Aorta (tissue), 5 donors: ENCODE data around the gene MTHFD1L. TPM values are rescaled to one million over a fixed set of nuclear protein-coding genes. Genes with fewer than 3 reads are reported as not detected.

Experiments used
- ATAC-seq: fragments of 200-7000 bp; cut with Tn5 transposase; one replicate; pipeline ENCODE4 v1.9.1; 2022; ENCODE audit warnings: moderate library complexity; ENCODE audit not compliant: low FRiP score
- DNase-seq, 2 donors: peaks; one replicate each; pipeline ENCODE4 v3.0.0-alpha.2; 2020
- H3K27ac ChIP-seq, 2 donors: one replicate each; pipeline ENCODE4 v1.5.1; 2013; ENCODE audit warnings: low read length in 2 of 2, mild to moderate bottlenecking in 2 of 2, moderate library complexity in 2 of 2, control low read depth in 1 of 2, inconsistent platforms in 1 of 2, low read depth in 1 of 2
- H3K27me3 ChIP-seq, 2 donors: one replicate each; pipeline ENCODE4 v1.6.1; 2013; ENCODE audit warnings: control low read depth in 1 of 2, low read length in 1 of 2, mild to moderate bottlenecking in 1 of 2, moderate library complexity in 1 of 2; ENCODE audit not compliant: insufficient read depth in 2 of 2, control insufficient read depth in 1 of 2
- H3K36me3 ChIP-seq, 2 donors: one replicate each; pipeline ENCODE4 v1.6.1; 2013; ENCODE audit warnings: control low read depth in 1 of 2, low read length in 1 of 2, mild to moderate bottlenecking in 1 of 2; ENCODE audit not compliant: insufficient read depth in 2 of 2, control insufficient read depth in 1 of 2
- H3K4me1 ChIP-seq, 2 donors: one replicate each; pipeline ENCODE4 v1.6.1; 2013; ENCODE audit warnings: low read length in 2 of 2, control low read depth in 1 of 2, mild to moderate bottlenecking in 1 of 2, moderate library complexity in 1 of 2; ENCODE audit not compliant: insufficient read depth in 2 of 2, control insufficient read depth in 1 of 2
- H3K4me3 ChIP-seq, 2 donors: one replicate each; pipeline ENCODE4 v1.5.1; 2013; ENCODE audit warnings: low read length in 2 of 2, control low read depth in 1 of 2, mild to moderate bottlenecking in 1 of 2
- H3K9me3 ChIP-seq: one replicate; pipeline ENCODE4 v1.6.1; 2013; ENCODE audit warnings: mild to moderate bottlenecking, low read length; ENCODE audit not compliant: control insufficient read depth
- WGBS, 2 donors: extraction: QIAGEN DNeasy Blood & Tissue Kit; methylation state at CpG; one replicate each; pipeline ENCODE4 v1.1.7; 2013; 5-methylcytosine and 5-hydroxymethylcytosine counted together
- intact Hi-C, 2 donors: fragments of 100-400 bp; cut with DNase I; formaldehyde crosslinking; loops; one replicate each; pipeline versions ENCODE4 v1.14.2 to v1.15.0; 2022
- polyA plus RNA-seq, 2 donors: library from polyadenylated mRNA; stranded (reverse); fragments of 200-250 nt; gene quantifications; one replicate each; pipeline ENCODE4 v1.2.3, GENCODE V29; 2013
- total RNA-seq, 2 donors: library from RNA; stranded (reverse); fragmentation: NEBNext Ultra II Directional; extraction: Animal tissue kit (Norgen Biotek cat#: 25700); gene quantifications; one replicate each; pipeline ENCODE4 v1.2.1, GENCODE V29; 2021
- donor health status: healthy with polysubstance abuse.
- donor health status: Bipolar disorder and iron deficiency.
- donor health status: DM: no; HTN: no; CAD: no.
- donor health status: DM: no; HTN: no; CAD: no.
- donor health status: DM: yes; HTN: yes; CAD: no.

The MTHFD1L gene
- total and polyA plus RNA-seq, 4 donors, result 20.4 to 65.8 (median 55.7) TPM

- H3K4me1 ChIP-seq, result no peaks in the 10 kb centered on the region
- intact Hi-C loops, result no loop called here
- WGBS, 2 donors, result 69 to 75% methylated on average over 12 of the region's 12 CpGs
- H3K36me3 ChIP-seq, result no peaks in the 10 kb centered on the region
- no peaks in the 10 kb centered on the region for H3K9me3 ChIP-seq
- ATAC-seq (no peak), DNase-seq (no peak)
- no peaks in the 10 kb centered on the region for H3K27me3 ChIP-seq
- H3K4me3 ChIP-seq, result no peak overlapping the region
- no peak overlapping the region for H3K27ac ChIP-seq
These were observed 198.5 kb downstream of the MTHFD1L start for GRCh38 chr6:151063842-151064647.

DNA sequence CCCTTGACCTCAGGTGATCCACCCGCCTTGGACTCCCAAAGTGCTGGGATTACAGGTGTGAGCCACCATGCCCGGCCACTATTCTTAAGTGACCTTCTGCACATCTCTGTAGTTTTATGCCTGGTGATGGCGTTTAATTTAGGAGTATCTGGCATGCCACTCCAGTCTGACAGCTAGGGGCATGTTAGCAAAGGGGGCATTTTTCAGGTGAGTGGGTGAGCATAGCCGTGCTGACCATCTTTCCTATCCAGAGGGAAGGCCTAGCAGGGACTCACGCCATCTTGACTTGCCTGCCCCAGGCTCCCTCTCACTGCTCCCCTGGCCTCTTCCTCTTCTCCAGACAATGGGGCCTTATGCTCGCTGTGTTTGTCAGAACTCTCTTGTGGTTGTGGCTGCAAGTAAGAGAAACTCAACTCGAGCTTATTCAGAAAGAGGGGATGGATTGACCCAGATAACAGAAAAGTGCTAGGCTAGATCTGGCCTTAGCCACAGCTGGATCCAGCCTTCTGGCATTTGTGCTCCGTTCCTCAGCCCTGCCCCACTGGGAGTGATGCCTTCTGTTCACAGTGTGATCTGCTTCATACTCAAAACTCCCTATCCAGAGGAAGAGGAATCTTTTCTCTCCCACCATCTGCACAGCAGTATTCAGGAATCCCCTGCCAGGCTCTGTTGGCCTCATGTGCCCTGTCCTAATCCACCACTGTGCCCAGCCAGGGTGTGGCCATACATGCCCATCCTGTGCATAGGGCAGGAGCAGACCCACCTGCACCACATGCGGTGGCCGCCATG is 199.7 kb downstream of the MTHFD1L start:
- Histone ChIP-seq H3K27me3 (no peaks in the 10 kb centered on the region), H3K27ac (no peak overlapping the region), H3K4me1 (no peaks in the 10 kb centered on the region), H3K36me3 (no peaks in the 10 kb centered on the region), H3K9me3 (no peaks in the 10 kb centered on the region), H3K4me3 (no peak overlapping the region)
- ATAC-seq (no peak), DNase-seq (no peak)
- WGBS, 2 donors, result 89% methylated on average over 10 of the region's 10 CpGs
- intact Hi-C loops, result no loop called here

GRCh38 chr6:151067684-151068596 is 202.4 kb downstream of the MTHFD1L start:
- DNase-seq, result peak; percentile 72 to 85
- 9 to 10% methylated on average over 14 of the region's 14 CpGs for WGBS, 2 donors
- peak; percentile 72 for ATAC-seq
- Histone ChIP-seq H3K27ac (peak overlapping the region; percentile 7 to 95), H3K27me3 (no peaks in the 10 kb centered on the region), H3K9me3 (no peaks in the 10 kb centered on the region), H3K4me1 (peaks cover 0 to 2% of the 10 kb centered on the region in 2 donors), H3K36me3 (no peaks in the 10 kb centered on the region), H3K4me3 (no peak overlapping the region)
- intact Hi-C loops, result no loop called here

DNA sequence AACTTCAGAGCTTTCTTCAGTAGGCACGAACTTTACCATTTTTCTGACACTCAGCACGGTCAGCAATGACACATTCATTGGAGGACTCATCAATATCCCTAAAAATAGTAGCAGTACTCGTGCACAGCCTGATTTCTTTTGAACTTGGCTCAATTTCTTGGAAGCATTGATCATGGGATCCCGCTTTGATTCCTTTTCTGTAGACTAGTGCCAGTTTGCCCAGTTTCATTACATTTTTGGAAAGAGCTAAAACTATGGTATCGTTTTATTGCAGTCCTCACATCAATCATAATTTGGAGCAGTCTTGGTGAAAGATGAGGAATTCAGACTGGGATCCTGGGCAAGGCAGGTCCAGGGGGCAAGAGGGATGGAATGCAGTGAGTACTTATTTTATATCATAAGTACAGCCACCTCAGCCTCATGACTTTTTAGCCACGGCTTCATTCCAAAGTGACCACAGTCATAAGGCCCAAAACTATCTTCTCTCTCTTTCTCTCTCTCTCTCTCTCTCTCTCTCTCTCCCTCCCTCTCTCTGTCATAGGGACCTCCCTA is 203.3 kb downstream of the MTHFD1L start:
- Histone ChIP-seq H3K36me3 (no peaks in the 10 kb centered on the region), H3K4me1 (peaks cover 0 to 2% of the 10 kb centered on the region in 2 donors), H3K27ac (peak overlapping the region in 1 of 2 donors; percentile 7), H3K9me3 (no peaks in the 10 kb centered on the region), H3K27me3 (no peaks in the 10 kb centered on the region), H3K4me3 (no peak overlapping the region)
- DNase-seq (no peak), ATAC-seq (no peak)
- 32 to 50% methylated on average over 6 of the region's 6 CpGs for WGBS, 2 donors
- intact Hi-C loops, result no loop called here

DNA sequence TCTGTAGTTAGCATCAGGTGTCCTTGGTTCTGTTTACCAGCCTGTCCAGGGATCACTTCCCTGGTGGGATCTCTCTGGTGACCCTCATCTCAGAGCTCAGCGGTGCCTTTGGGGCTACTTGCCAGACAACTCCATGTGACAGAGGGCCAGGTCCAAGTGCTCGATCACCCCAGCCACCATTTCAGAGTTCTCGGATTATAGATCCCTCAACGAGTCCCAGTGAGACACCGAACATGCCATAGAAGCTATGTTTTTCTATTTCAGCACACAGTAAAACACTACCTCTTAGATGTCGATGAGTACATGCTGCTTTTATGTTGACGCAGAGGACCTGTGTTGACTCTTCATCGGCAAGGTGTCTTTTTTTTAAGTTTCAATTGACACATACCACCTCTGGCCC is 204.1 kb downstream of the MTHFD1L start:
- Histone ChIP-seq H3K4me3 (no peak overlapping the region), H3K27ac (peak overlapping the region in 1 of 2 donors; percentile 17), H3K4me1 (peaks cover 0 to 2% of the 10 kb centered on the region in 2 donors), H3K9me3 (no peaks in the 10 kb centered on the region), H3K36me3 (no peaks in the 10 kb centered on the region), H3K27me3 (no peaks in the 10 kb centered on the region)
- DNase-seq (no peak), ATAC-seq (no peak)
- WGBS, 2 donors, result 90 to 93% methylated on average over 8 of the region's 8 CpGs
- intact Hi-C loops, result no loop called here

DNA sequence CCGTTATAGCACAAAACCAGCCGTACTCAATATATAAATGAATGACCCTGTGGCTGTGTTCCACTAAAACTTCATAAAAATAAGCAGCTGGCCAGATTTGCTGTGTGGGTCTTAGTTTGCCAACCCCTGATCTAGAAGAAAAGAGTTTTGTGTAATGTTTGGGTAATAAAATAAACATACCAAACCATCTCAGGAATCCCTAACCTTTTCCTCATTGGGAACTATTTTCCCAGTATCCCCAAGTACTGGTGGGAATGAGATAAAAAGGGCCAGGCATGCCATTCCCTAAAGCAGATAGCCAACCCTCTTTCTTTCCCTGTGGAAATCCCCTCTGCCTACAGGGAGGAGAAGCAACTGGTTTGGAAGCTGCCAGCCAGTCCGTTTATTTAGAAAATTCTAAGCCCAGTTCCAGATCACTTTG is 205.1 kb downstream of the MTHFD1L start:
- ATAC-seq (no peak), DNase-seq (no peak)
- H3K27me3 ChIP-seq, result no peaks in the 10 kb centered on the region
- H3K4me3 ChIP-seq, result peak overlapping the region; percentile 50 to 52
- intact Hi-C loops, result no loop called here
- WGBS, 2 donors, result 1 to 3% methylated on average over 3 of the region's 3 CpGs
- no peaks in the 10 kb centered on the region for H3K9me3 ChIP-seq
- no peaks in the 10 kb centered on the region for H3K36me3 ChIP-seq
- peak overlapping the region in 1 of 2 donors; percentile 20 for H3K27ac ChIP-seq
- peaks cover 0 to 2% of the 10 kb centered on the region in 2 donors for H3K4me1 ChIP-seq

GRCh38 chr6:151071295-151071694 is 205.8 kb downstream of the MTHFD1L start:
- ATAC-seq, result peak; percentile 61
- intact Hi-C loops, result no loop called here
- Histone ChIP-seq H3K36me3 (no peaks in the 10 kb centered on the region), H3K4me3 (peak overlapping the region; percentile 50 to 52), H3K9me3 (no peaks in the 10 kb centered on the region), H3K27ac (no peak overlapping the region), H3K4me1 (peaks cover 0 to 2% of the 10 kb centered on the region in 2 donors), H3K27me3 (no peaks in the 10 kb centered on the region)
- WGBS, 2 donors, result 7 to 10% methylated on average over 8 of the region's 8 CpGs
- peak in 1 of 2 donors; percentile 76 for DNase-seq

DNA sequence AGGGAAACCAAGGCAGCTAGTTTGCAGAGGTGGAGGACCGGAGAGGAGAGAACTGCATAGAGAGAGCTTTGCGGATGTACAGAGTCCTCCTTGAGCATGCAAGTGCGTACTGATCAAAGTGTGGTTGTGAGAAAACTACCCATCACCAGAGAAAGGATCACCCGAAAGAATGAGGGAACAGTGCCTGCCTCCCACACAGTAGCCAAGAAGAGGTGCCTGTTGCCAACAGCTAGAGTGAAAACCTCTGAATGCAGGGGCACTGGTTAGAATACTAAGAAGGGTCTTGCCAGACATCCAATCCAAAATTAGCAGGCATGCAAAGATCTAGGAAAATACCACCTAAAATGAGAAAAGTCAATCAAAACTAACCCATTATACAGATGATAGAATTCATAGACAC is 207.6 kb downstream of the MTHFD1L start:
- DNase-seq (no peak), ATAC-seq (no peak)
- H3K4me3 ChIP-seq, result no peak overlapping the region
- whole genome bisulfite sequencing, 2 donors, result 62 to 68% methylated on average over 4 of the region's 4 CpGs
- H3K4me1 ChIP-seq, result peaks cover 0 to 2% of the 10 kb centered on the region in 2 donors
- H3K9me3 ChIP-seq, result no peaks in the 10 kb centered on the region
- no peak overlapping the region for H3K27ac ChIP-seq
- intact Hi-C loops, result no loop called here
- H3K36me3 ChIP-seq, result no peaks in the 10 kb centered on the region
- no peaks in the 10 kb centered on the region for H3K27me3 ChIP-seq
